ENCODE results near the gene GPD1L.

The GPD1L gene

DNA sequence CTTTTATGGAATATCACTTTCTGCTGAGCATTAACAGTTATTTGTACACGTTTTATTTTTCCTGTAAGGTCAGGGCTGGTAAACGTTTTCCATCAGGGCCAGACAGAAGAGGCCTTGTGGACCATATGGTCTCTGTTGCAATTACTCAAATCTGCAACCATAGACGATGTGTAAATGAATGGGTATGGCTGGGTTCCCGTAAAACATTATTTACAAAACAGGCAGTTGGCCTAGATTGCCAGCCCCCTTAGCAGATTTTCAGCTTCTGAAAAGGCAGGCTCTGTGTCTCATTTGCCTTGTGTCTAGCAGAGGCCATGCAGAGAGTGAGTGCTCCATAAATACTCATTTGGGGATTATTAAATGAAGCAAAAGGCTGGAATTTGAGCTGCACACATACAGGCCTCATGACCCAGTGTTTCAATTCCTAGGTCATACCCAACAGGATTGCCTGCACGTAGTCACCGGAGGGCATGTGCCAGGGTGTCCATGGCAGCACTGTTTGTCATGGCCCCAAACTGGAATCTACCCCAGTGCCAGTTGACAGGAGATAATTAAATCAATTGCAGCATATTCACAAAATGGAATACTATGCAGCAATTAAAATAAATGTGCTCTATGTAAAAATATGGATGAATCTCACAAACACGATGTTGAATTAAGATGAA lies 51.3 kb downstream of the GPD1L start:
- DNase-seq (ENCODE audit: low spot score) = no peak
- Mint-ChIP-seq H3K4me3 (no peak overlapping the region), H3K4me1 (ENCODE audit: low read depth) (peaks cover 2% of the 10 kb centered on the region), H3K27ac (no peak overlapping the region), H3K36me3 (ENCODE audit: low read depth) (peaks cover 12% of the 10 kb centered on the region), H3K9me3 (no peaks in the 10 kb centered on the region), H3K27me3 (ENCODE audit: low read depth) (no peaks in the 10 kb centered on the region)

DNA sequence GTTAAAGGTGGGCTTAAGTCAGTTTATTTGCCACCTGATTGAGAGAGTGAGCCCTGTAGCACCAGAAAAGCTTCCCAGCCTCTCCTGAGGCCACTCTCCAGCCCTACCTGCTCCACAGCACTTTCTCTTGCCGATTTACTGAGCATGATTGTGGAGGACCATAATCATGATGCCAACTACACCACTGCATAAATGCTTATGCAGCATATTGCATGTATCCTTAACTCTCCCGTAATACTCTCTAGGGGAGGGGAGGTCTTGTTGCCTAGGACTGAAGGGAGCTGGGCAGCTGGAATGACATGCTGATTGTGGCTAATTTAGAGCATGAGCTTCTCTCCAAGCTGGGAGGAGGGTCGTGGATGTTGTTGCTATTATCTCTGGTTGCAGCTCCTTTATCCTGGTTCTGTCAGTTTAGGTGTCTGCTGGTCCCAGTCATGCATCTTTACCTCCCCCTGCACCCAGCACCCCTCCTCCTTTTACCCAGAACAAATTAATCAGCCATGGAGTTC lies 54.3 kb downstream of the GPD1L start:
- DNase-seq (ENCODE audit: low spot score) = no peak
- Mint-ChIP-seq H3K9me3 (no peaks in the 10 kb centered on the region), H3K27ac (no peak overlapping the region), H3K4me1 (ENCODE audit: low read depth) (no peaks in the 10 kb centered on the region), H3K36me3 (ENCODE audit: low read depth) (peaks cover 12% of the 10 kb centered on the region), H3K27me3 (ENCODE audit: low read depth) (no peaks in the 10 kb centered on the region), H3K4me3 (no peak overlapping the region)

DNA sequence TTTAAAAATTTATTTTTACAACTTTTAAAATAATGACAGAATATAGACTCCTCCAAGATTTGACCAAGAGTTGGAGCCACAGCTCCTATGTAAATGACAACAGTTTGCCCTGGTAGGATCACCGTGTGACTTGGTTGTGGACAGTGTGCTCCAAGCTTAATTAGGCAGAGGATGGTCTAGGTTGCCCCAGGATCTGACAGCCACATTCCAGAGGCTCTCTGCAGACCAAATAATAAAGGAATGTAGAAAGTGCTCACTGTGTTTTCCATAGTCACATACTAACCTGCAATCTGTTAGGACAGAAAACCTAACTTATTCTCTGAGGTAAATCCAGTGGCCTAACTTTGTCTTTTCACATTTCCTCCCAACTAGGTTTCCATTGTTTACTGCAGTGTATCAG lies 59.0 kb downstream of the GPD1L start:
- no peak for DNase-seq (ENCODE audit: low spot score)
- Mint-ChIP-seq H3K27me3 (ENCODE audit: low read depth) (no peaks in the 10 kb centered on the region), H3K4me1 (ENCODE audit: low read depth) (no peaks in the 10 kb centered on the region), H3K9me3 (no peaks in the 10 kb centered on the region), H3K4me3 (no peak overlapping the region), H3K27ac (no peak overlapping the region), H3K36me3 (ENCODE audit: low read depth) (peaks cover 40% of the 10 kb centered on the region)

DNA sequence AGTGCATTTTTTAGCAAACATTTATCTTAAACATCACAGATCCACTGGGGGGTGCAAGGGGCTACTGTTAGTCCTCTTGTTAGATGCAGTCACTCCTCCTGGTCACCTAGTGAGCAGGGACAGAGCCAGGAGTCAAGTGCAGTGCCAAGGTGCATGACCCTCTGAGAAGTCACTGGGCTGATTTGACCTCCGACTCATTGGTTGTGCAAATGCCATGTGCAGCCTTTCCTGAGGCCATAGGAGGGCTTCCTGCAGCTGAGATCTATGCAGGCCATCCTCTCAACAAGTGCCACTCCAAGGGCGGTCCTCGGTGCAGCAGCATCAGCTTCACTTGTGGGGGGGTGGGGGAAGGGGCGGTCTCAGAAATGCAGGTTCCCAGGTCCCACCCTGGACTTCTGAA lies 60.2 kb downstream of the GPD1L start:
- no peaks in the 10 kb centered on the region for H3K27me3 Mint-ChIP-seq (ENCODE audit: low read depth)
- DNase-seq (ENCODE audit: low spot score) = no peak
- no peak overlapping the region for H3K4me3 Mint-ChIP-seq
- H3K36me3 Mint-ChIP-seq (ENCODE audit: low read depth) = peaks cover 46% of the 10 kb centered on the region
- no peaks in the 10 kb centered on the region for H3K4me1 Mint-ChIP-seq (ENCODE audit: low read depth)
- H3K27ac Mint-ChIP-seq = no peak overlapping the region
- H3K9me3 Mint-ChIP-seq = peaks cover 5% of the 10 kb centered on the region

DNA sequence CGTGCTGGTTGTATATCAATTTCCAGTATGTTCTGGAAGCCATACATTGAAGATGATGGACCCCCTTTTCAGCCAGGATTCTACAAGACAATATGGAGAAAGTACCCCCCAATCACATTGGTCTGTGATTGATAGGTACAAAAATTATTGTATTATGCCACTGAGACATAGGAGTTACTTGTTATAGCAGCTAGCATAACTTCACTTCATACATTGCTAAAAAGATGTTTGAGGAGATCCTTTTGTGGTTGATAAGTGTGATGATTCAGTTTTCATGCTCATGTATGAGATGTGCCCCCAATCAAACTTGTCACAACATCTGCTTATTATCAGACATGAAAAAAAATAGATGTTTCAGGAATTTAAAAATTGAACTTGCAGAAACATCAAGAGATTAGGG lies 66.0 kb downstream of the GPD1L start:
- H3K9me3 Mint-ChIP-seq = peaks cover 13% of the 10 kb centered on the region
- H3K27me3 Mint-ChIP-seq (ENCODE audit: low read depth) = no peaks in the 10 kb centered on the region
- no peak overlapping the region for H3K4me3 Mint-ChIP-seq
- peaks cover 5% of the 10 kb centered on the region for H3K4me1 Mint-ChIP-seq (ENCODE audit: low read depth)
- no peak for DNase-seq (ENCODE audit: low spot score)
- H3K36me3 Mint-ChIP-seq (ENCODE audit: low read depth) = peaks cover 37% of the 10 kb centered on the region
- H3K27ac Mint-ChIP-seq = no peak overlapping the region

DNA sequence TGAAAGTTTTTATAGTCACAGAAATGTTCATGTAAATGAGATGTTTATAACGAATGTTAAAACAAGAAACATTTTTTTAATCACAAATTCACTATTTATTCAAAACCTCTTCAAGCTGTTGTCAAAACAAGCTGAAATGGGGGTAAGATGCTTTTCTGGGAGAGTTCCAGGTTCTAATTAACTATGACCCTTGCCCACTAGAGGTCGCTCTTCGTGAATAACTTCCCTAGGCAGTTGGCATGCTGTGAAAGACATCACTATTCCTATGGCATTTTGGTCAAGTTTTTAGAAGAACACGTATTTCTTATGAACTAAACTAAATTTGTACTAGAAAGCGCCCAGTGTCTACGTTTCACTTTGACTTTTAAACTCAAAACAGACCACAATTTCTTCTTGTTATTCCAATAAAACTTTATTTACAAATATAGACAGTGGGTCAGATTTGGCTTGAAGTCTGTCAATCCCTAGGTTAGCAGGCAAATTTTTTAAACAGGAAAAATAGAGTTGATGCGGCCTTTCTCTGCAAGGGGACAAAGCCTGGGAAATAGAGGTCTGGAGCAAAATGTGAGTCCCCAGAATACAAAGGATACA lies 69.3 kb downstream of the GPD1L start:
- Mint-ChIP-seq H3K27ac (no peak overlapping the region), H3K4me1 (ENCODE audit: low read depth) (peaks cover 9% of the 10 kb centered on the region), H3K27me3 (ENCODE audit: low read depth) (peaks cover 6% of the 10 kb centered on the region), H3K9me3 (peaks cover 13% of the 10 kb centered on the region), H3K4me3 (no peak overlapping the region), H3K36me3 (ENCODE audit: low read depth) (peaks cover 16% of the 10 kb centered on the region)
- DNase-seq (ENCODE audit: low spot score) = peak; percentile 29

DNA sequence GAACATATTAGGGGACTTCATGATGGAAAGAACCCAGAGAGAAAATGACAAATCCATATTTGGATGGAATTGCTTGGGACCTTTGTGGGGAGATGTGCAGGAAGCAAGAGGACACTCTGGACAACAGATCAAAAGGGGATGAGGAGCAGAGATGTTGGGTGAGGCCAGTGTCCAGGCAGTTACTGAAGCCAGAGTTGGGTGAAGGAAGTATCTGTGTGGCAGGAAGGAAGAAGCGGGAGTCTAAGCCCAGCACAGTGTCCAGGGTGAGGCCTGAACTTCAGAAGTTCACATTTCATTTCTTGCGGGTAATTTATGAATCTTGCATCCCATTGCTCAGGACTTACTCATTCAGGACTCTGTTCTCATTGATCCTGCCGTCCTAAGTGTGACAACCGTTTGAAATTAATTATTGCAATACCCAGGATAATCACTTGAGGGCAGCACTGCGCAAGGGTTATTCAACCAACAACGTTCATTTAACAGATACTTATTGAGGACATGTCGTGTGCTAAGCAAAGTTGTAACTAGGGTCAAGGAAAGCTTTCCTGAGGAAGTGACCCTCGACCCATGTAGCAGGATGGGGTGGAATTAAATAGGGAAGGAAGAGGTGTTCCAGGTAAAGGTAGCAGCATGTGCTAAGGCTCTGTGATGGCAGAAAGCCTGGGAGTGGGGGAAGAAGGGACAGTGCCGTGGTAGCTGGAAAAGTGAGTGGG lies 70.7 kb downstream of the GPD1L start:
- H3K4me3 Mint-ChIP-seq = peak overlapping the region; percentile 22
- peak; percentile 56 for DNase-seq (ENCODE audit: low spot score)

DNA sequence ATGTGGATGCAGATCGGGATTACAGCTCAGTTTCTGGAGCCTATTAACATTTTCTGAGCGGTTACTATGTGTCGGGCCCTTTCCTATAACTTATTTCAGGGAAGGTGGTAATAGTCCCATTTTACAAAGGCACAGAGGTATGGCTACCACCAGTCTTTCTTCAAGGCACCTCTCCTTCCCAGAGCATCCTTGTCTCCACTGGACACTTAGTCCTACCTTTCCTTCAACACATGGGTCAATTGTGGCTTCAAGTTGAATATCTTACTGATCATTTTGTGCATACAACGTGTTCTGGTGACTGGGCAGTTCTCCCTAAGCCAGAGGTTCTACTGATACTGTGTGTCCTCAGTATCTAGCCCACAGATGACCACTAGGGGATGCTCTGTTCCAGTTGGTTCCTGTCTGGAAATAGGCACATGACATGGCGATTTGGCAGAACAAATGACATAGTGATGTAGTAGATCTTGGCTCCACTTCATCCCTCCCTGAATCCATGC lies 71.3 kb downstream of the GPD1L start:
- H3K36me3 Mint-ChIP-seq (ENCODE audit: low read depth) = peaks cover 2% of the 10 kb centered on the region
- peak; percentile 38 for DNase-seq (ENCODE audit: low spot score)
- no peak overlapping the region for H3K27ac Mint-ChIP-seq
- no peaks in the 10 kb centered on the region for H3K9me3 Mint-ChIP-seq
- peaks cover 13% of the 10 kb centered on the region for H3K27me3 Mint-ChIP-seq (ENCODE audit: low read depth)
- H3K4me3 Mint-ChIP-seq = peak overlapping the region; percentile 22
- peaks cover 11% of the 10 kb centered on the region for H3K4me1 Mint-ChIP-seq (ENCODE audit: low read depth)

More for the DNA sequence above, 70.7 kb downstream of the GPD1L start:
- H3K27ac Mint-ChIP-seq = no peak overlapping the region
- peaks cover 11% of the 10 kb centered on the region for H3K4me1 Mint-ChIP-seq (ENCODE audit: low read depth)
- peaks cover 4% of the 10 kb centered on the region for H3K9me3 Mint-ChIP-seq
- H3K27me3 Mint-ChIP-seq (ENCODE audit: low read depth) = peaks cover 10% of the 10 kb centered on the region
- H3K36me3 Mint-ChIP-seq (ENCODE audit: low read depth) = peaks cover 7% of the 10 kb centered on the region

DNA sequence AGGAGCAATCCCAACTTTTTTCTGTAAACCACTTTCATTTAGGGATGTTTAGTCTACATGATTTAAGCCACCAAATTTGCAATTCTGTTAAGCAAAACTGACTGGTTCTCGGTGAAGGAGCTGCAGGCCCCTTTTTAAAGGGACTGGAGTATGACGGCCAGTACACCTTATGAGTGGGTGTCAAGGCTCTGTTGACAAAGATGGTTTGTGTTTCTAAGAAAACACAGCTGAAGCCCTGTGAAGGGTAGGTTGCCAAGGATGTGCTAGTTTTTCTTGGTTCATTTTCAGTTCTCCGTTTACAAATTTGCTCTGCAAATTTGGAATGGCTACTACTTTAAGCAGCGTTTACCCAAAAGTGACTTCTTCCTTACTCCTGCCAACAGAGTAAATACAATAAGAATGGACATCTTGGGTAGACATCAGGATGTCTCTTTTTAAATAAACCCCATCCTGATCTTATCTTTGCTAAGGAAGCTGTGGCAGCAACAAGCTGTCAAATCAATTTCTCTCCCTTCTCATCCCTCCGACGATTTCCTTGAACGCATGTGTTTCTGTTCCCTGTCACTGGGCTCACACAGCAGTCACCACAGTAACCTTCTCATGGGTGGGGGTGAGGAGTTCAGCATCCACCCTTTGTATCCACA lies 73.8 kb downstream of the GPD1L start:
- peaks cover 11% of the 10 kb centered on the region for H3K4me1 Mint-ChIP-seq (ENCODE audit: low read depth)
- no peak overlapping the region for H3K4me3 Mint-ChIP-seq
- no peak for DNase-seq (ENCODE audit: low spot score)
- H3K27ac Mint-ChIP-seq = no peak overlapping the region
- no peaks in the 10 kb centered on the region for H3K9me3 Mint-ChIP-seq
- peaks cover 21% of the 10 kb centered on the region for H3K27me3 Mint-ChIP-seq (ENCODE audit: low read depth)
- no peaks in the 10 kb centered on the region for H3K36me3 Mint-ChIP-seq (ENCODE audit: low read depth)

DNA sequence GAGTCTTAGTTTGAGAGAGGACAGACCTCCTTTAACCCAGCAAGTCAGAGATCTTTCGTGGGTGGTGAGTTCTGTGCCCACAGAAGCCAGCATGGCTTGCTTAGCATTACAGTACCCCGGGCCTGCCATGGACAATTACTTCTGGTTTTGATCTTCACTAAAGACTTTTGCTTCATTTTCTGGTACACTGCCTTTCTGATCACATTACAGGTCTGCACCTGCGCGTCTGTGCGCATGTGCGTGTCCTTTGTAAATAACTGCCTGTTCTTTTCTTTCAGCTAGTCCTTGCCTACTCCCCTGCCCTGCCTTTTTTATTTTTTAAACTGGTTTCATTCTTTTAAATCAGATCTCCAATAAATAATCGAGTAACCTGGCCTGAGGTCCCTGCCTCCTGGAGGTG lies 74.9 kb downstream of the GPD1L start:
- Mint-ChIP-seq H3K27me3 (ENCODE audit: low read depth) (peaks cover 22% of the 10 kb centered on the region), H3K4me3 (no peak overlapping the region), H3K4me1 (ENCODE audit: low read depth) (peaks cover 11% of the 10 kb centered on the region), H3K27ac (no peak overlapping the region), H3K9me3 (no peaks in the 10 kb centered on the region), H3K36me3 (ENCODE audit: low read depth) (no peaks in the 10 kb centered on the region)
- DNase-seq (ENCODE audit: low spot score) = no peak

DNA sequence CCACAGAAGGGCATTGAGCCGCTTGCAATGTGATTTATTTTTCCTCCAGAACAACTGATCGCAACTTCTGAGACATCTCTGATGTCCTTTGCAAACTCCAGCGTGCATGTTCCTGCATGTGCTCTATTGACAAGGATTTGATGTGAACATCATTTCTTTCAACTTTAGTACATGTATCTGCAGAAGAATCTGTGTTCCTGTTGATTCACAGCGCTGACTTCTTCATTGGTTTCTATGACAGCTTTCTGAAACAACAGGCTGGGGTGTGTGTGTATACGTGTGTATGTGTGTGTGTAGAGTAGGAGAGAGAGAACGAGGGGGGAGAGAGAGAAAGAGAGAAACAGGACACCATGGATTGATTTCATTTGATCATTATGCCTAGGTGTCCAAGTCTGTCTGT lies 75.4 kb downstream of the GPD1L start:
- no peaks in the 10 kb centered on the region for H3K36me3 Mint-ChIP-seq (ENCODE audit: low read depth)
- no peak for DNase-seq (ENCODE audit: low spot score)
- H3K9me3 Mint-ChIP-seq = no peaks in the 10 kb centered on the region
- peaks cover 11% of the 10 kb centered on the region for H3K4me1 Mint-ChIP-seq (ENCODE audit: low read depth)
- no peak overlapping the region for H3K4me3 Mint-ChIP-seq
- H3K27me3 Mint-ChIP-seq (ENCODE audit: low read depth) = peaks cover 22% of the 10 kb centered on the region
- H3K27ac Mint-ChIP-seq = no peak overlapping the region

DNA sequence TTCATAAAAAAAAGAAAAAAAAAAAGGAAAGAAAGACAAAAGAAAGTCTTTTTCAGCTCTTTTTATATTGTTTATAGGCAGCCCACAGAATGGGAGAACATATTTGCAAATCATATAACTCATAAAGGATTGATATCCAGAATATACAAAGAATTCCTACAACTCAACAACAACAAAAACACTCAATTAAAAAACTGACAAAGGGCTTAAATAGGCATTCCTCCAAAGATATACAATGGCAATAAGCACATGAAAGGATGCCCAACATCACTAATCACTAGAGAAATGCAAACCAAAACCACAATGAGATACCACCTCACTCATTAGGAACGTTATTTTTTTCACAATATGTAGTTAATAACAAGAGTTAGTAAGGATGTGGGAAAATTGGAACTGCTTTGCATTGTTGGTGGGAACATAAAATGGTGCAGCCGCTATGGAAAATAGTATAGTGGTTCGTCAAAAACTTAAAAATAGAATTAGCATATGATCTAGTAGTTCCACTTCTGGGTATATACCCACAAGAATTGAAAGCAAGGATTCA lies 77.8 kb downstream of the GPD1L start:
- H3K27me3 Mint-ChIP-seq (ENCODE audit: low read depth) = peaks cover 33% of the 10 kb centered on the region
- no peaks in the 10 kb centered on the region for H3K36me3 Mint-ChIP-seq (ENCODE audit: low read depth)
- H3K4me3 Mint-ChIP-seq = no peak overlapping the region
- H3K27ac Mint-ChIP-seq = no peak overlapping the region
- peaks cover 3% of the 10 kb centered on the region for H3K4me1 Mint-ChIP-seq (ENCODE audit: low read depth)
- no peaks in the 10 kb centered on the region for H3K9me3 Mint-ChIP-seq
- no peak for DNase-seq (ENCODE audit: low spot score)

DNA sequence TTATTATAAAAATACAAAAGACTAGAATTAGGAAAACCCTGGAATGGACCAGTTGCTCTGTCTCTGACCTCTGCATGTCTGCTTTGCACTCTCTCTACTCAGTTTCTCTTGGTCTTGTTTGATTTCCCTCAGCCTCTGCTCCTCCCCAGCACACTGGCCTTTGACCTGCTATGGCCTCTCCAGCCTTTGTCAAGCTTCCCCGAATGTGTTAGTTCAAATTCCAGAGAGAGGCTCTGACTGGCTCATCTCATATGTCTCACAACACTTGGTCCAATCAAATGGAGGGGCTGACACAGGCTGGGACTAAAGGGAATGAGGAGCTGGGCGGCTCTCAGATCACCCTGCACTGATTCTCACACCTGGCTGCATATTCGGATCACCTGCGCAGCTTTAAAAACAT lies 79.7 kb downstream of the GPD1L start:
- Mint-ChIP-seq H3K36me3 (ENCODE audit: low read depth) (no peaks in the 10 kb centered on the region), H3K4me1 (ENCODE audit: low read depth) (peaks cover under 1% of the 10 kb centered on the region), H3K4me3 (no peak overlapping the region), H3K9me3 (no peaks in the 10 kb centered on the region), H3K27ac (no peak overlapping the region), H3K27me3 (ENCODE audit: low read depth) (peaks cover 30% of the 10 kb centered on the region)
- DNase-seq (ENCODE audit: low spot score) = no peak
